Panc1 (cell line): ENCODE data around the gene TOR1A. TPM values are rescaled to one million over a fixed set of nuclear protein-coding genes. Genes with fewer than 3 reads are reported as not detected.

Source experiments
- ATAC-seq: fragments of 200-7000 bp; cut with Tn5 transposase; 2 replicates; pipeline ENCODE4 v1.9.1; 2020; ENCODE audit warnings: mild to moderate bottlenecking, moderate library complexity
- BruUV-seq: library from RNA; stranded (reverse); fragments of 400-500 nt; replicated peaks from 2 replicates; lab custom pipeline; 2021; lab: Mats Ljungman, UMichigan
- CTCF ChIA-PET: fragments of 300-600 bp; sonication (Branson Sonifier 250); formaldehyde crosslinking; loops from one replicate; lab custom pipeline; 2022; ENCODE audit warnings: antibody characterized with exemption; lab: Charles Lee
- POLR2A ChIA-PET: fragments of 300-600 bp; sonication (Branson Sonifier 250); formaldehyde crosslinking; loops from one replicate; lab custom pipeline; 2022; ENCODE audit warnings: antibody characterized with exemption; lab: Charles Lee
- DNase-seq: peaks from one replicate; pipeline ENCODE4 v3.0.0-alpha.2; 2010; ENCODE audit warnings: low read depth, low spot score
- H3K27ac ChIP-seq: 2 replicates; pipeline ENCODE4 v1.5.1; 2011; ENCODE audit warnings: mild to moderate bottlenecking, low read length, inconsistent platforms
- H3K27me3 ChIP-seq: fragments of 200-500 bp; sonication (Bioruptor generic); 2 replicates; pipeline ENCODE4 v1.6.0; 2014; ENCODE audit warnings: low read length, inconsistent platforms; ENCODE audit not compliant: control insufficient read depth, insufficient read depth
- H3K36me3 ChIP-seq: fragments of 200-500 bp; sonication (Bioruptor generic); 2 replicates; pipeline ENCODE4 v1.5.1; 2014; ENCODE audit warnings: inconsistent platforms, mild to moderate bottlenecking, low read length, moderate library complexity; ENCODE audit not compliant: control insufficient read depth, insufficient read depth
- H3K4me1 ChIP-seq: 2 replicates; pipeline ENCODE4 v1.5.1; 2011; ENCODE audit warnings: inconsistent platforms, mild to moderate bottlenecking, low read length, moderate library complexity; ENCODE audit not compliant: control insufficient read depth, insufficient read depth
- H3K4me3 ChIP-seq, 2 experiments: 2 replicates each; pipeline ENCODE4 v1.5.1; 2011 to 2012; ENCODE audit warnings: low read depth in 2 of 2, low read length in 2 of 2, mild to moderate bottlenecking in 2 of 2, inconsistent platforms in 1 of 2, moderate library complexity in 1 of 2
- H3K9me3 ChIP-seq: fragments of 200-500 bp; sonication (Bioruptor generic); 2 replicates; pipeline ENCODE4 v1.5.1; 2014; ENCODE audit warnings: low read depth, mild to moderate bottlenecking, inconsistent platforms, low read length, moderate library complexity; ENCODE audit not compliant: control insufficient read depth, insufficient read depth
- CTCF ChIP-seq: fragments of 450-650 bp; IDR thresholded peaks from 2 replicates; pipeline ENCODE4 v1.5.1; 2017; ENCODE audit warnings: mild to moderate bottlenecking
- POLR2AphosphoS5 ChIP-seq: IDR thresholded peaks from 2 replicates; pipeline ENCODE4 v1.6.1; 2012; ENCODE audit warnings: mild to moderate bottlenecking, low read depth, low read length, moderate library complexity
- REST ChIP-seq, 2 experiments: IDR thresholded peaks; 2 replicates each; pipeline ENCODE4 v1.6.1; 2011 to 2012; ENCODE audit warnings: low read depth in 2 of 2, control low read depth in 1 of 2, low read length in 1 of 2, mild to moderate bottlenecking in 1 of 2, moderate library complexity in 1 of 2; ENCODE audit not compliant: insufficient read depth in 1 of 2
- SIN3A ChIP-seq: IDR thresholded peaks from 2 replicates; pipeline ENCODE4 v1.6.1; 2012; ENCODE audit warnings: low read depth, mild to moderate bottlenecking, low read length, moderate library complexity, borderline replicate concordance; ENCODE audit not compliant: insufficient read depth
- TCF7L2 ChIP-seq: IDR thresholded peaks from 2 replicates; pipeline ENCODE4 v1.6.1; 2011; ENCODE audit warnings: mild to moderate bottlenecking, low read depth, low read length, inconsistent platforms
- in situ Hi-C: cut with HindIII; loops from 2 replicates; pipeline ENCODE4 v1.10.0; 2016; ENCODE audit warnings: low sequenced_read_pairs, low pct_unique_long_range_greater_than_20kb
- intact Hi-C: fragments of 100-400 bp; cut with micrococcal nuclease; formaldehyde crosslinking; loops from one replicate; pipeline ENCODE4 v1.10.0; 2022; ENCODE audit not compliant: unreplicated experiment
- total RNA-seq: library from RNA; stranded (reverse); gene quantifications from one replicate; pipeline ENCODE4 v1.2.1, GENCODE V29; 2021; ENCODE audit not compliant: unreplicated experiment

TOR1A gene
- total RNA-seq, 1 experiment from 2014 or later: 33.6 TPM

DNA sequence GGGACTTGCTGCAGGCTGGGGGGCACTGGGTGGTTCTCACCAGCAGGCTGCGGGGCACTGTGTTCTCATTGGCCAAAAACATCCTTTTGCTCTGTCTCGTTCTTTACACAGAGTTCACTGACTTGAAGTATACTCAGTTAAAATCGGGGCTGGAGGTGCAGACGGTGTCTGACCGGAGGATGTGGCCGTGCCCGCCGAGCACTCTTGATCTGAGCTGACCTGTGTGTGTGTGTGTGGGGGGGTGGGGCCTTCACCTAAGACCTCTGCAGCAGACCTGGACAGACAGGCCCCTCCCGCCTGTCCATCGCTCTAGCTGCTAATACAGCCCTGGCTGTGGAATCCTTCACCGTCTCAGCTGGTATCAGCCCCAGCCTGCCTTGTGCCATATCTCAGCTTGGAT is 13.8 kb downstream of the TOR1A start:
- no peaks in the 10 kb centered on the region for H3K4me1 ChIP-seq
- ChIA-PET POLR2A (no interaction called here), CTCF (no interaction called here)
- H3K36me3 ChIP-seq: no peaks in the 10 kb centered on the region; the same call in 1 of the 2 replicates
- H3K4me3 ChIP-seq: no peak overlapping the region
- BruUV-seq: no TSS peak
- TF ChIP-seq TCF7L2 (no peak), SIN3A (no peak), POLR2AphosphoS5 (no peak), REST (IDR thresholded peaks at IDR 0.05; ENCODE audit: insufficient read depth in 1 of 2, low read depth in 2 of 2, low read length in 1 of 2) (no peak), CTCF (no peak)
- intact Hi-C loops: no loop called here
- H3K27me3 ChIP-seq: no peaks in the 10 kb centered on the region
- no peaks in the 10 kb centered on the region for H3K9me3 ChIP-seq
- ATAC-seq: no peak
- no peak overlapping the region for H3K27ac ChIP-seq
- in situ Hi-C loops: no loop called here
- DNase-seq: no peak

DNA sequence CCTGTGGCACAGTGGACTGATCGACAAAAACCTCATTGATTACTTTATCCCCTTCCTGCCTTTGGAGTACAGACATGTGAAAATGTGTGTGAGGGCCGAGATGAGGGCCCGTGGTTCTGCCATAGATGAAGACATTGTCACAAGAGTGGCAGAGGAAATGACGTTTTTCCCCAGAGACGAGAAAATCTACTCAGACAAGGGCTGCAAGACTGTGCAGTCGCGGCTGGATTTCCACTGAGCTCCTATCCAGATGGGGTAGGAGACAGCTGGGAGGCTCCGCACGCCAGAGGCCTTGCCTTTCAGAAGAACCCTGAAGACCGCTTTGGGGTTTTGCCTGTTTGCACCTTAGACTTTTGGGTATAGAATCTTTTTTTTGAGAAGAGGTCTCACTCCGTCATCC is 14.6 kb downstream of the TOR1A start:
- no peaks in the 10 kb centered on the region for H3K4me1 ChIP-seq

More for the DNA sequence above, 14.6 kb downstream of the TOR1A start:
- CTCF ChIA-PET: no interaction called here
- H3K27me3 ChIP-seq: no peaks in the 10 kb centered on the region
- ATAC-seq (no peak), DNase-seq (no peak)
- no peak overlapping the region for H3K27ac ChIP-seq
- TF ChIP-seq TCF7L2 (no peak), CTCF (no peak), REST (IDR thresholded peaks at IDR 0.05; ENCODE audit: insufficient read depth in 1 of 2, low read depth in 2 of 2, low read length in 1 of 2) (no peak), POLR2AphosphoS5 (no peak), SIN3A (no peak)
- no peaks in the 10 kb centered on the region; the same call in 1 of the 2 replicates for H3K36me3 ChIP-seq
- H3K4me3 ChIP-seq: no peak overlapping the region
- in situ Hi-C loops (no loop called here), intact Hi-C loops (no loop called here)
- no TSS peak for BruUV-seq
- POLR2A ChIA-PET: interaction anchor here (0.7 kb wide), 1 partner anchor 24 kb away, joined by 3 read pairs; no protein-coding TSS in a partner anchor
- H3K9me3 ChIP-seq: no peaks in the 10 kb centered on the region
